WTC11 (cell line): ENCODE measurements around the gene ALKBH6. TPM values are rescaled to one million over a fixed set of nuclear protein-coding genes. Genes with fewer than 3 reads are reported as not detected.
"Not testable (repeated sequence)": the region's sequence is repeated elsewhere in the genome, so short reads cannot be mapped to it uniquely, and the experiment has no call there.

Source experiments
- ATAC-seq: fragments of 200-7000 bp; cut with Tn5 transposase; 2 replicates; pipeline ENCODE4 v1.10.0; 2021; ENCODE audit warnings: mild to moderate bottlenecking, moderate library complexity
- CTCF ChIA-PET: fragments of 300-600 bp; sonication (Branson Sonifier 250); formaldehyde crosslinking; loops from one replicate; lab custom pipeline; 2021; ENCODE audit warnings: antibody characterized with exemption; lab: Charles Lee
- POLR2A ChIA-PET: fragments of 350-600 bp; sonication (Branson Sonifier 250); formaldehyde crosslinking; loops from one replicate; lab custom pipeline; 2021; ENCODE audit warnings: antibody characterized with exemption; lab: Charles Lee
- DNase-seq: peaks from one replicate; pipeline ENCODE4 v3.0.0; 2021; ENCODE audit warnings: low spot score
- H3K27ac Mint-ChIP-seq: 2 replicates; pipeline ENCODE4 v1.8.0; 2021; ENCODE audit warnings: mixed read lengths
- H3K27me3 Mint-ChIP-seq: 2 replicates; pipeline ENCODE4 v1.8.0; 2021; ENCODE audit warnings: low read depth, mild to moderate bottlenecking, moderate library complexity, mixed read lengths
- H3K36me3 Mint-ChIP-seq: 2 replicates; pipeline ENCODE4 v1.8.0; 2021; ENCODE audit warnings: mixed read lengths
- H3K4me1 Mint-ChIP-seq: 2 replicates; pipeline ENCODE4 v1.8.0; 2022; ENCODE audit warnings: mixed read lengths
- H3K4me3 Mint-ChIP-seq: 2 replicates; pipeline ENCODE4 v1.8.0; 2021; ENCODE audit warnings: mild to moderate bottlenecking, moderate library complexity, mixed read lengths
- H3K9me3 Mint-ChIP-seq: 2 replicates; pipeline ENCODE4 v1.8.0; 2021; ENCODE audit warnings: mixed read lengths
- CDX4 ChIP-seq: fragments of 250-450 bp; sonication (Bioruptor Pico); IDR thresholded peaks from 2 replicates; pipeline ENCODE4 v1.9.0; 2021; ENCODE audit warnings: moderate library complexity, mild to moderate bottlenecking, inconsistent platforms, borderline replicate concordance
- CREB1 ChIP-seq: sonication (generic); formaldehyde crosslinking; IDR thresholded peaks from 2 replicates; pipeline ENCODE4 v1.8.0; 2023; ENCODE audit warnings: mild to moderate bottlenecking, missing genetic modification reagents
- CREM ChIP-seq: sonication (generic); formaldehyde crosslinking; IDR thresholded peaks from 2 replicates; pipeline ENCODE4 v1.8.1; 2022; ENCODE audit warnings: mild to moderate bottlenecking, missing genetic modification reagents, moderate library complexity
- CTCF ChIP-seq: fragments of 200-600 bp; IDR thresholded peaks from 2 replicates; pipeline ENCODE4 v1.8.0; 2022; ENCODE audit warnings: antibody characterized with exemption
- FOXP4 ChIP-seq: sonication (generic); formaldehyde crosslinking; IDR thresholded peaks from 2 replicates; pipeline ENCODE4 v1.8.0; 2022; ENCODE audit warnings: mild to moderate bottlenecking, missing genetic modification reagents
- HMGXB4 ChIP-seq: sonication (generic); formaldehyde crosslinking; IDR thresholded peaks from 2 replicates; pipeline ENCODE4 v1.8.1; 2023; ENCODE audit warnings: mild to moderate bottlenecking, moderate library complexity, missing genetic modification reagents
- IRF2 ChIP-seq: sonication (generic); formaldehyde crosslinking; IDR thresholded peaks from 2 replicates; pipeline ENCODE4 v1.8.0; 2022; ENCODE audit warnings: low read depth, missing genetic modification reagents, borderline replicate concordance
- MAX ChIP-seq: sonication (generic); formaldehyde crosslinking; IDR thresholded peaks from 2 replicates; pipeline ENCODE4 v1.8.0; 2022; ENCODE audit warnings: mild to moderate bottlenecking, missing genetic modification reagents
- NFE2L1 ChIP-seq: sonication (generic); formaldehyde crosslinking; IDR thresholded peaks from 2 replicates; pipeline ENCODE4 v1.8.1; 2023; ENCODE audit warnings: missing genetic modification reagents
- PREB ChIP-seq: sonication (generic); formaldehyde crosslinking; IDR thresholded peaks from 2 replicates; pipeline ENCODE4 v1.8.1; 2022; ENCODE audit warnings: mild to moderate bottlenecking, missing genetic modification reagents, moderate library complexity, borderline replicate concordance
- USF1 ChIP-seq: sonication (generic); formaldehyde crosslinking; IDR thresholded peaks from 2 replicates; pipeline ENCODE4 v1.8.0; 2022; ENCODE audit warnings: mild to moderate bottlenecking, missing genetic modification reagents
- ZNF396 ChIP-seq: fragments of 250-450 bp; sonication (Bioruptor Pico); IDR thresholded peaks from 2 replicates; pipeline ENCODE4 v1.8.0; 2021; ENCODE audit warnings: mild to moderate bottlenecking, moderate library complexity, borderline replicate concordance
- ZNF512 ChIP-seq: sonication (generic); formaldehyde crosslinking; IDR thresholded peaks from 2 replicates; pipeline ENCODE4 v1.8.1; 2022; ENCODE audit warnings: missing genetic modification reagents, borderline replicate concordance
- ZNF671 ChIP-seq: fragments of 250-450 bp; sonication (Bioruptor Pico); IDR thresholded peaks from 2 replicates; pipeline ENCODE4 v1.8.0; 2021; ENCODE audit warnings: mild to moderate bottlenecking
- ZSCAN18 ChIP-seq: fragments of 250-450 bp; sonication (Bioruptor Pico); IDR thresholded peaks from 2 replicates; pipeline ENCODE4 v2.1.2; 2022; ENCODE audit warnings: mild to moderate bottlenecking, moderate library complexity
- total RNA-seq: library from RNA; stranded (reverse); gene quantifications from 3 replicates; pipeline ENCODE4 v1.2.3, GENCODE V29; 2021

The ALKBH6 gene
- total RNA-seq, 1 experiment from 2014 or later = 28.1 TPM

GRCh38 chr19:35983177-35983576, 30.8 kb downstream of the ALKBH6 start (continued):
- TF ChIP-seq NFE2L1 (CRISPR knock-in tag) (no peak), CTCF (no peak), ZNF671 (CRISPR knock-in tag) (no peak), PREB (no peak), MAX (CRISPR knock-in tag) (no peak)

- POLR2A ChIA-PET, H3K9me3 Mint-ChIP-seq, DNase-seq, ATAC-seq, H3K4me3 Mint-ChIP-seq, H3K36me3 Mint-ChIP-seq, CTCF ChIA-PET, H3K27ac Mint-ChIP-seq: not testable (repeated sequence)
- H3K27me3 Mint-ChIP-seq = peaks cover 46% of the 10 kb centered on the region
- peaks cover 13% of the 10 kb centered on the region for H3K4me1 Mint-ChIP-seq
Observed at GRCh38 chr19:35980997-35981396, 33.0 kb downstream of the ALKBH6 start.

GRCh38 chr19:35978832-35979365, 35.1 kb downstream of the ALKBH6 start:
- ChIA-PET POLR2A (no interaction called here), CTCF (interaction anchor here (0.8 to 1.8 kb wide), 4 partner anchors 15 to 73 kb away, joined by 3 to 10 read pairs (median 4); partner anchors contain the start of gene ALKBH6)
- Mint-ChIP-seq H3K4me1 (peaks cover 13% of the 10 kb centered on the region), H3K9me3 (no peaks in the 10 kb centered on the region), H3K4me3 (no peak overlapping the region), H3K27ac (no peak overlapping the region), H3K27me3 (peaks cover 25% of the 10 kb centered on the region), H3K36me3 (no peaks in the 10 kb centered on the region)
- no peak for DNase-seq
- no peak for ATAC-seq
- TF ChIP-seq CREM (CRISPR knock-in tag) (no peak), IRF2 (CRISPR knock-in tag) (no peak), CDX4 (CRISPR knock-in tag) (no peak), ZSCAN18 (CRISPR knock-in tag) (no peak), CTCF (no peak), PREB (no peak), FOXP4 (CRISPR knock-in tag) (no peak), USF1 (CRISPR knock-in tag) (no peak), CREB1 (CRISPR knock-in tag) (no peak), ZNF512 (CRISPR knock-in tag) (no peak), ZNF396 (CRISPR knock-in tag) (no peak), HMGXB4 (CRISPR knock-in tag) (no peak)
